Umbilical cord (tissue), 2 donors: Measurements from ENCODE around the gene ACSBG1. TPM values are rescaled to one million over a fixed set of nuclear protein-coding genes. Genes with fewer than 3 reads are reported as not detected.
A peak's percentile ranks its signal among the peaks of the same experiment; 100 is the strongest.
"Not testable (repeated sequence)": the region's sequence is repeated elsewhere in the genome, so short reads cannot be mapped to it uniquely, and the experiment has no call there.

Experiments used
- DNase-seq: peaks from one replicate; pipeline ENCODE4 v3.0.0-alpha.2; 2015; ENCODE audit warnings: low spot score
- total RNA-seq: library from RNA; depleted of rRNA; stranded (reverse); fragments of >200 nt; gene quantifications from one replicate; pipeline ENCODE4 v1.2.3, GENCODE V29; 2014; ENCODE audit warnings: low replicate concordance; ENCODE audit not compliant: insufficient read depth

The ACSBG1 gene
- total RNA-seq, 1 donor from 2014 or later = 1.2 TPM

GRCh38 chr15:78170848-78171773 lies 63.3 kb downstream of the ACSBG1 start:
- DNase-seq = peak; percentile 12

GRCh38 chr15:78168608-78169007 lies 65.8 kb downstream of the ACSBG1 start:
- no peak for DNase-seq

- no peak for DNase-seq
These were observed 67.0 kb downstream of the ACSBG1 start for GRCh38 chr15:78167227-78167888.

GRCh38 chr15:78164010-78164409 lies 70.4 kb downstream of the ACSBG1 start:
- no peak for DNase-seq

GRCh38 chr15:78162038-78162437 lies 72.3 kb downstream of the ACSBG1 start:
- no peak for DNase-seq

GRCh38 chr15:78159395-78159794 lies 75.0 kb downstream of the ACSBG1 start:
- no peak for DNase-seq

GRCh38 chr15:78157203-78157602 lies 77.2 kb downstream of the ACSBG1 start:
- DNase-seq = no peak

GRCh38 chr15:78156653-78157052 lies 77.7 kb downstream of the ACSBG1 start:
- DNase-seq = peak; percentile 33

- peak; percentile 70 for DNase-seq
These were observed 78.9 kb downstream of the ACSBG1 start for GRCh38 chr15:78155355-78155939.

- DNase-seq = no peak
These were observed 79.4 kb downstream of the ACSBG1 start for GRCh38 chr15:78154955-78155354.

- DNase-seq = not testable (repeated sequence)
These were observed 83.3 kb downstream of the ACSBG1 start for GRCh38 chr15:78151075-78151474.

- peak; percentile 16 for DNase-seq
These were observed 84.3 kb downstream of the ACSBG1 start for GRCh38 chr15:78149805-78150751.

- DNase-seq = peak; percentile 98
These were observed 85.1 kb downstream of the ACSBG1 start, which contains the start of gene IDH3A for GRCh38 chr15:78149068-78149804. TSS of gene IDH3A (plus strand) at chr15:78149362. CDS start at chr15:78149404, 42 bp downstream.

- no peak for DNase-seq
These were observed 85.8 kb downstream of the ACSBG1 start for GRCh38 chr15:78148392-78149067.

- DNase-seq = no peak
These were observed 86.8 kb downstream of the ACSBG1 start for GRCh38 chr15:78147566-78147965.

- DNase-seq = peak; percentile 37
These were observed 87.8 kb downstream of the ACSBG1 start for GRCh38 chr15:78146425-78147154.

GRCh38 chr15:78142332-78142731 lies 92.0 kb downstream of the ACSBG1 start:
- no peak for DNase-seq

GRCh38 chr15:78140292-78140691 lies 94.1 kb downstream of the ACSBG1 start:
- DNase-seq = no peak

- no peak for DNase-seq
These were observed 94.8 kb downstream of the ACSBG1 start for GRCh38 chr15:78139578-78139977.
